Tibial artery (tissue), 4 donors: Measurements from ENCODE around the gene CLEC4M.
"Not testable (repeated sequence)": the region's sequence is repeated elsewhere in the genome, so short reads cannot be mapped to it uniquely, and the experiment has no call there.

Experiments used
- DNase-seq, 2 donors: peaks; one replicate each; pipeline ENCODE4 v3.0.0-alpha.2; 2019
- H3K27ac ChIP-seq, 2 donors: fragments of 200-600 bp; sonication (generic) in 1 of 2; 1 replicate in 1 of 2; 2 replicates in 1 of 2; pipeline ENCODE4 v1.5.1; 2018 to 2019; ENCODE audit warnings: mild to moderate bottlenecking in 1 of 2
- H3K27me3 ChIP-seq, 2 donors: fragments of 200-600 bp; sonication (generic) in 1 of 2; one replicate each; pipeline versions ENCODE4 v1.5.1 to v1.6.0; 2016 to 2019
- H3K36me3 ChIP-seq, 3 donors: fragments of 200-600 bp; sonication (generic) in 2 of 3; one replicate each; pipeline ENCODE4 v1.5.1; 2016 to 2019; ENCODE audit warnings: mild to moderate bottlenecking in 2 of 3
- H3K4me1 ChIP-seq, 4 donors: fragments of 200-600 bp; sonication (generic) in 2 of 4; 1 replicate in 3 of 4; 2 replicates in 1 of 4; pipeline ENCODE4 v1.5.1; 2016 to 2019
- H3K4me3 ChIP-seq, 2 donors: fragments of 200-600 bp; sonication (generic) in 1 of 2; 1 replicate in 1 of 2; 2 replicates in 1 of 2; pipeline ENCODE4 v1.5.1; 2018 to 2019; ENCODE audit warnings: mild to moderate bottlenecking in 2 of 2
- H3K9me3 ChIP-seq, 3 donors: fragments of 200-600 bp; sonication (generic) in 1 of 3; one replicate each; pipeline ENCODE4 v1.5.1; 2016 to 2019
- CTCF ChIP-seq, 2 experiments: fragments of 200-600 bp in 1 of 2; fragments of 450-650 bp in 1 of 2; IDR thresholded peaks; one replicate each; pipeline ENCODE4 v1.5.1; 2017 to 2019; ENCODE audit warnings: antibody characterized with exemption in 2 of 2, mild to moderate bottlenecking in 1 of 2, moderate library complexity in 1 of 2
- intact Hi-C: fragments of 100-400 bp; cut with DNase I; formaldehyde crosslinking; loops from one replicate; pipeline ENCODE4 v1.15.0; 2023; ENCODE audit warnings: low total_unique reads

Gene CLEC4M

GRCh38 chr19:7751157-7751783 lies 11.8 kb upstream of the CLEC4M start:
- Histone ChIP-seq H3K27me3 (peaks cover 0 to 17% of the 10 kb centered on the region in 2 donors), H3K4me3 (no peak overlapping the region), H3K27ac (no peak overlapping the region), H3K9me3 (peaks cover 1 to 6% (median 2%) of the 10 kb centered on the region in 3 donors), H3K36me3 (no peaks in the 10 kb centered on the region), H3K4me1 (no peaks in the 10 kb centered on the region)
- peak in 1 of 2 donors; percentile 10 for DNase-seq
- no peak for TF ChIP-seq CTCF (IDR thresholded peaks at IDR 0.05)
- intact Hi-C loops = no loop called here

- H3K27ac ChIP-seq = no peak overlapping the region
- peaks cover 6 to 42% (median 37%) of the 10 kb centered on the region in 3 donors for H3K9me3 ChIP-seq
- H3K27me3 ChIP-seq = peaks cover 0 to 9% of the 10 kb centered on the region in 2 donors
- no peak for TF ChIP-seq CTCF (IDR thresholded peaks at IDR 0.05)
- no peaks in the 10 kb centered on the region for H3K36me3 ChIP-seq
- intact Hi-C loops = no loop called here
- H3K4me1 ChIP-seq = no peaks in the 10 kb centered on the region
- no peak for DNase-seq
- no peak overlapping the region for H3K4me3 ChIP-seq
Observed at GRCh38 chr19:7756258-7756657, 6.8 kb upstream of the CLEC4M start.

DNA sequence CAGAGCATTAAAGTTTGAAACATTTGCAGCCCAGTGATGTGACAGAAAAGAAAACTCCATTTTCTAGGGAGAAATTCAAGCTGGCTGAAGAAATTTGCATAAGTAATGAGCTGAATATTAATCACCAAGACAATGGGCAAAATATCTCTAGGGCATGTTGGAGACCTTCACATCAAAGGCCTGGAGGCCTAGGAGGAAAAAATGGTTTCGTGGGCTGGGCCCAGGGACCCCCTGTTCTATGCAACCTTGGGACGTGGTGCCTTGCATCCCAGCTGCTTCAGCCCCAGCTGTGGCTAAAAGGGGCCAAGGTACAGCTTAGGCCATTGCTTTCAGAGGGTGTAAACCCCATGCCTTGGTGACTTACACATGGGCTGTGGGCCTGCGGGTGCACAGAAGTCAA lies 5.7 kb upstream of the CLEC4M start:
- Histone ChIP-seq H3K9me3 (peaks cover 6 to 42% (median 37%) of the 10 kb centered on the region in 3 donors), H3K4me1 (no peaks in the 10 kb centered on the region), H3K27ac (no peak overlapping the region), H3K27me3 (peaks cover 0 to 10% of the 10 kb centered on the region in 2 donors), H3K36me3 (no peaks in the 10 kb centered on the region), H3K4me3 (no peak overlapping the region)
- no peak for TF ChIP-seq CTCF (IDR thresholded peaks at IDR 0.05)
- no peak for DNase-seq
- intact Hi-C loops = no loop called here

DNA sequence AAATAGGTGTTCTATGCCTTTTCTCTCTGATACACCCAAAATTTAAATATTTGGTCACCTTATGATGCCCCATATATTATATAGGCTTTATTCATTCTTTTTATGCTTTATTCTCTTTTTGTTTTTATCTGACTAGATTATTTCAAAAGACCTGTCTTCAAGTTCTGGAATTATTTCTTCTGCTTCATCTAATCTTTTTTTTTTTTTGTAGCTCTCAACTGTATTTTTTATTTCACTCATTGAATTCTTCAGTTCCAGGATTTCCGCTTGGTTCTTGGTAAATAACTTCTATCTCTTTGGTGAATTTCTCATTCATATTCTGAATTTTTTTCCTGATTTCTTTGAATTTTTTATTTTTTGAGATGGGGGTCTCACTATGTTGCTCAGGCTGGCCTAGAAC lies 3.9 kb upstream of the CLEC4M start:
- DNase-seq = no peak
- Histone ChIP-seq H3K4me1 (no peaks in the 10 kb centered on the region), H3K4me3 (no peak overlapping the region), H3K9me3 (peaks cover 6 to 42% (median 37%) of the 10 kb centered on the region in 3 donors), H3K27ac (no peak overlapping the region), H3K36me3 (no peaks in the 10 kb centered on the region), H3K27me3 (peaks cover 0 to 14% of the 10 kb centered on the region in 2 donors)
- no peak for TF ChIP-seq CTCF (IDR thresholded peaks at IDR 0.05)
- intact Hi-C loops = no loop called here

GRCh38 chr19:7763696-7764095 lies 653 bp downstream of the CLEC4M start:
- H3K4me1 ChIP-seq = no peaks in the 10 kb centered on the region
- peaks cover 0 to 22% of the 10 kb centered on the region in 2 donors for H3K27me3 ChIP-seq
- no peak for TF ChIP-seq CTCF (IDR thresholded peaks at IDR 0.05)
- intact Hi-C loops = loop anchor here (5.0 kb wide), 1 partner anchor 1936 kb away; no protein-coding TSS in a partner anchor
- no peak for DNase-seq
- no peak overlapping the region for H3K27ac ChIP-seq
- peaks cover 0 to 16% (median 13%) of the 10 kb centered on the region in 3 donors for H3K9me3 ChIP-seq
- no peak overlapping the region for H3K4me3 ChIP-seq
- H3K36me3 ChIP-seq = no peaks in the 10 kb centered on the region

GRCh38 chr19:7764157-7764556 lies 1.1 kb downstream of the CLEC4M start:
- H3K27ac ChIP-seq, H3K4me1 ChIP-seq, DNase-seq, H3K4me3 ChIP-seq, H3K36me3 ChIP-seq: not testable (repeated sequence)
- Histone ChIP-seq H3K27me3 (peaks cover 0 to 22% of the 10 kb centered on the region in 2 donors), H3K9me3 (peaks cover 0 to 15% (median 12%) of the 10 kb centered on the region in 3 donors)
- intact Hi-C loops = loop anchor here (5.0 kb wide), 1 partner anchor 1937 kb away; no protein-coding TSS in a partner anchor

- H3K36me3 ChIP-seq, H3K27ac ChIP-seq, H3K9me3 ChIP-seq, H3K4me3 ChIP-seq, H3K4me1 ChIP-seq, intact Hi-C loops: not testable (repeated sequence)
- peaks cover 0 to 22% of the 10 kb centered on the region in 2 donors for H3K27me3 ChIP-seq
- peak in 1 of 2 donors; percentile 31 for DNase-seq
Observed at GRCh38 chr19:7765043-7765442, 2.0 kb downstream of the CLEC4M start.
